ENCODE data around the gene SHROOM4.

The SHROOM4 gene

DNA sequence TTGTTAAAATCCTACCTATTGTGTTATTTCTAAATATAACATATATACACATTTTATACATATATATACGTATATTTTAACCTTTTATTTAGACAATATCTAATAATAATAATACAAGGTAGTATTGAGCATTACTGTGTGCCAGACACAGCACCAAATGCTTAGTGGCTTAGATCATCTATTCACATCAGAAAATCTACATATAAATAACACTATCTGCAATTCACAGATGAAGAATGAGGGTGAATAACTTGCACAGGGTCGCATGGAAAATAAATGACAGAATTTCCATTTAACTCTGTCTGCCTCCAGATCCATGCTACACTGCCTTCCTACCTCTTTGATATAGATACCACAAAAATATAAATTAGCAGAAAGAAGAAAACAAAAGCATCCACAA, 37.7 kb downstream of the SHROOM4 start:
- FAIRE-seq: no peak

DNA sequence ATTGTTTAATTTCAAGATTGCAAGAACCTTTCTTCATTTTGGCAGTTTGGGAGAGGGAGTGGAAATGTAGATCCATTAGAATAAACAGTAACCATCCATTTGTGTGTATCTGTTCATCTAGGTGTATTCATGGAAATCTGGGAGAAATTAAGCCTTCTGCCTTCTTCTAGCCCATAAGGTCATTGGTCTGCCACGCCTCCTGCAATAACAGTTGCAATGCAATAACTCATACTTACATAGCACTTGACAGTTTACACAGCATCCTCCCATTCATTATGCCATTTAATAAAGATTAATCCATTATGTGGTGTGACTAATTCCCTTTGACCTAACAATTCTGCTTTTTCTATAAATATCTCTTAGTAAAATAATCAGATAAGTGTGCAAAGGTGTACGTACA, 42.6 kb downstream of the SHROOM4 start:
- FAIRE-seq: no peak

DNA sequence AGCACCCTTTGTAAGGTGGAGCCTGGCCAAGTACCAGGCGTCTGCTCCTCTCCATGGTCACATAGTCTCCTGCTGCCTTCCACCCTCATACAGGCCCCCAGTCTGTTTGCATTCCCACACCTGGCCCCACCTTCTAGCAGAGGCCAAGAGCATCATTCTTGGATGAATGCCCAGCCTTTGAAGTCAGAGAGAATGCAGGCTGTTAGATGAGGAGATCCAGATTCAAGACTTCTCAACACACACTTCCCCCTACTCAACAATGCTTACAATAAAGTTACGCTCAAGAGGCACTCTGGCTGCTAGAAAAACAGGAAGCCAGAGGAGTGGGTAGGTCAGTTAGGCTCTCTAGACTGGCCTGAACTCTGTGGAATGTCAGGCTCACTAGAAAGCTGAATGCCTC, 43.3 kb downstream of the SHROOM4 start:
- no peak for FAIRE-seq

- no peak for FAIRE-seq
Observed at GRCh38 chrX:50769389-50770063, 44.5 kb downstream of the SHROOM4 start.

GRCh38 chrX:50768801-50769200, 45.2 kb downstream of the SHROOM4 start:
- no peak for FAIRE-seq

DNA sequence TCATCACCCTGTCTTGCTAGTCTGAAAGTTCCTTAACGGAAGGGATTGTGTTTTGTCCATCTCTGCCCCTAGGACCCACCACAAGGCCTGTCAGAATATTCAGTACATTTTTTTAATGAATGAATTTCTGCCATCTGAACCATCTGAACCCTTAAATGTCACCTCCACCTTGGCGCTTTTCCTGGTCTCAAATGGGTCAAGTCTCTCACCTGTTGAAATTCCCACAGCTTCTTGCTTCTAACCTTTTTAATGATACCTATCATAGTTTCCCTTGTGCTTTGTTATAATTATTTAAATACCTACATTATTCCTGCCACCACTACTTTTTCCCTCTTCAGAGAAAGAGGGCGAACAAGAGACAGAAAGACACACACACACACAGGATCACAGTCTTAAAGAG, 48.0 kb downstream of the SHROOM4 start:
- no peak for FAIRE-seq

GRCh38 chrX:50762578-50762977, 51.4 kb downstream of the SHROOM4 start:
- FAIRE-seq: no peak

DNA sequence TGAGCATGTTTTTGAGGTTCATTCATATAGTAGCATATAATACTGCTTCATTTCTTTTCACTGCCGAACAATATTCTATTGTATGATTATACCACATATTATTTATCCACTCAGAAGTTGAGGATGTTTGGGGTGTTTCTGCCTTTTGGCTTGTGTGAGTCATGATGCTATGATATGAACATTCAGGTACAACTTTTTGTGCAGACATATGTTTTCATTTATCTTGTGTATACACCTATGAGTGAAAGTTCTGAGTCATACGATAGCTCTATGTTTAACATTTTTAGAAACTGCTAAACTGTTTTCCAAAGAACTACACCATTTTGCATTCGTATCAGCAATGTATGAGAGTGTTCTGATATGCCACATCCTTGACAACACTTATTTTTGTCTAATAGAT, 57.7 kb downstream of the SHROOM4 start:
- FAIRE-seq: no peak

DNA sequence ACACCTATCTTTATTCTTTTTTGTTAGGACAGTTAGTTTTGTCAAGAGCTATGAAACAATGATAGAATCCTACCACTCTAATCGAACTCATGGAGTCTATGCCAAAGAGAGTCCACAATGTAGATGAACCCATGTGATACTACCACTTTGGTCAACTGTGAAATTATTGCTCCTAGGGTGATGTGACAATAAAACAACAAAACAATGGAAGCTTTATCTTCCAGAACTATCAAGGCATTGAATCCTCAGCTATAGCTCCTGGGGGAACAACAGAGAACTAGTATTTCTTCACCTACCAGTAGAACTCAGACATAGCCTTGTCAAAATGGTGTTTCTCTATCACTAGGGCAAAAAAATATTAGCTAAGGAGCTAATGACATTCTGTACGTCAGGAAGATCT, 62.9 kb downstream of the SHROOM4 start:
- no peak for FAIRE-seq

GRCh38 chrX:50747471-50747900, 66.5 kb downstream of the SHROOM4 start:
- no peak for FAIRE-seq

- no peak for FAIRE-seq
Observed at GRCh38 chrX:50736656-50737055, 77.3 kb downstream of the SHROOM4 start.

GRCh38 chrX:50726296-50726695, 87.7 kb downstream of the SHROOM4 start:
- no peak for FAIRE-seq

DNA sequence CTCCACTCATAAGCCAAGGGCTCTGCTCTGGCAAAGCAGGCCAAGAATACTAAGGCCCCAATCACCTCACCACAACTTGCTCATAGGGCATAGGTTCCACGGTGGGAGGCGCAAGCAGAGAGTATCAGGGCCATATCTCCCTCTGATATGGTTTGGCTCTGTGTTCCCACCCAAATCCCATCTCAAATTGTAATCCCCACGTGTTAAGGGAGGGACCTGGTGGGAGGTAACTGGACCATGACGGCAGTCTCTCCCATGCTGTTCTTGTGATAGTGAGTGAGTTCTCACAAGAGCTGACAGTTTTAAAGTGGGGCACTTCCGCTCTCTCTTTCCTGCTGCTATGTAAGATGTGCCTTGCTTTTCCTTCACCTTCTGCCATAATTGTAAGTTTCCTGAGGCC, 88.7 kb downstream of the SHROOM4 start:
- no peak for FAIRE-seq

DNA sequence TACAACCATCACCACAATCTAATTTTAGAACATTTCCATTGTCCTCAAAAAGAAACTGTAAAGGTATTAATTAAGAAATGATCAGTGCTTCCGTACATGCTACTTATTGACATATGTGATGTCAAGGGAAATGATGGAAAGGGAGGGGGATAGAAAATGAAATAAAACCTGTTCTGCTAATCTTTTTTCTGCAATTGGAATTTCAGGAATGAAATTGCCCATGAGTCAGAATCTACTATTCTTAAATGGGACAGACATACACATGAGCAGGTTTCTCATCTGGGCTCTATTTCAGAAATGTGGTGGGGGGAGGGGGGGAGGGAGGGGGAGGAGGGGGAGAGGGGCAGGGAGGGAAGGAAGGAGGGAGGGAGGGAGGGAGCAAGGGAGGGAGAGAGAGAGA, 91.0 kb downstream of the SHROOM4 start:
- FAIRE-seq: no peak

DNA sequence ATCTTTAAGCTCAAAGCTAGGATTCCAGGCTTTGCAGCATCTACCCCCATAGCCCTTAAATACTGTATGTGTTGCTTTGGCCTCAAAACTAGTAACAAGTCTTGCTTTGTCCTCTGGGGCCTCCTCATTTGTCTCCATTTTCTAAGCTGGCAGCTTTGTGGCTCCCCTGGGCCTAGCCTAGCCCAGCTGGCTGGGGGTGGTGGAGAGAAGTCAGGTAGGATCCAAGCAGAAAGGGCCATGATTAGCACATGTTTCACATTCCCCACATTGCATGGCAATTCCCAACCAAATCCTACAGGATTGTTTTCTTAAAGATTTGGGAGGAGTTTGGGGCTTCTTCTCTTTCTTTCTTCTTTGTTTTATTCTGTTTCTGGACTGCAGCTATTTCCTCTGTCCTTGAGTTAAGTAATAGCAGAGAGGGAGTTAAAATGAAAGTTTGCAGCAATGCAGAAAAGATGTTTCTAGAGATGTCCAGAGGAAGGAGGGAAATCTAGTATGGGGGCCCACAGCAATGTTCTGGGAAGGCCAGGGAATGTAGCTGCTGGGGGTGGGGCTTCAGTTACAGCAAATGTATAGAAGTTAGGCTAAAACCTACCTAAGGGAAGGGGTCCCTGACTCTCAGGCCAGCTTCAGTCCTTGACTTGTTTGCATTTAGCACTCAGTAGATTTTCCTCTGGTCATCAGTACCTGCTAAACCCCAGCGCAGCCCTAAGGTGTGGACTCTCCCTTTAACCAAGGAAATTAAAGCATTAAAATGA, 92.1 kb downstream of the SHROOM4 start:
- FAIRE-seq: no peak

DNA sequence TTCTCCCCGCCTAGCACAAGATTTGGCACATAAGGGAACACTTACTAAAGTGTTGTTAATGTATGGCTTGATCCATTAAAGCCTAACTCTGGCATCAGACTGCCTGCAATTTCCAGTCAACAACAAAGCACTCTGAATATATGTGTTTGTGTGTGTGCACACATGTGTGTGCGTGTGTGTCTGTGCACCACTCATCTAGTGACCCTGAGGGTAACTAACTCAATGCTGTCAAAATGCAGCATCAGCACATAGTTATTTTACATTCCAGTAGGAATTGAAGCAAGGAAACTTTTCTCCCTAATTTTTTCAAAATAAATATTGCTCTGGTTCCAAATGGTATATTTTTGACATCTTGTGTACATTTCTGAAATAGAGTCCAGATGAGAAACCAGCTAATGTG, 94.4 kb downstream of the SHROOM4 start:
- FAIRE-seq: no peak

DNA sequence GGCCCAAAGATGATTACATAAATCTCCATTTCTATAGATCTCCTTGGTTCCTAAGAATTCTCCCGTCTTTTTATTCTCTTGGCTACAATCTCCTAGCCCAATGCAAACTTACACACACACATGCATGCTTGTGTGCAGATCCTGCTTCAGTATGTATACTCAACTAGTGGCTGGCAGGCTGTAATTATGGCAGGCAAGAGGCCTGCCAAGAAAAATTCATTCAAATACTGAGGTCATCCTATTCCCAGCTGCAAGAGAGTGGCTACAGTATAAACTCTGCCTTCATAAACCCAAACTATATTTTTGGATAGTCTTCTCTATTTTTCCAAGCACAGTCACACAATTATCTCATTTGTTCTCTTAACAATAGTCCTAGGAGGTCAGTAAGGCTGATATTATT, 95.2 kb downstream of the SHROOM4 start:
- no peak for FAIRE-seq

GRCh38 chrX:50716706-50717105, 97.3 kb downstream of the SHROOM4 start:
- no peak for FAIRE-seq

DNA sequence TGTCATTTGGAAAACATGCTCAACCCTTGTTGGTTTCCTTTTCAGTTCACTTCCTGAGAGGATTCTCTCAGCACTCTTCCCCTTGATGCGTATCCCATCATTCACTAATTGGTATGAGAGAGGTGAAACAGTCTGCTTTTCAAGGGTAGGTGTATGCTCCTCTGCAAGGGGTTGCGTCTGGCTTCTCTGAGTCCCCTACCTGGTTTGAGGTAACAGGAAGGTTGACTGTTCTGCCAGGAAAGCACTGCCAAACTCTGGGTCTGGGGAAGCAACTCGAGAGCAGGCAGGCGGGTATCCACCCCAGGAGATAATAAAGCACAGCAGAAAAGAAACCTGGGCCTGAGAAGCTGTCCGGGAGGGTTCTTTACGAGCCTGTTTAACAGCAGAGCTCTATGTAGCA, 101.2 kb downstream of the SHROOM4 start:
- no peak for FAIRE-seq

- FAIRE-seq: no peak
Observed at GRCh38 chrX:50711907-50712306, 102.1 kb downstream of the SHROOM4 start.

DNA sequence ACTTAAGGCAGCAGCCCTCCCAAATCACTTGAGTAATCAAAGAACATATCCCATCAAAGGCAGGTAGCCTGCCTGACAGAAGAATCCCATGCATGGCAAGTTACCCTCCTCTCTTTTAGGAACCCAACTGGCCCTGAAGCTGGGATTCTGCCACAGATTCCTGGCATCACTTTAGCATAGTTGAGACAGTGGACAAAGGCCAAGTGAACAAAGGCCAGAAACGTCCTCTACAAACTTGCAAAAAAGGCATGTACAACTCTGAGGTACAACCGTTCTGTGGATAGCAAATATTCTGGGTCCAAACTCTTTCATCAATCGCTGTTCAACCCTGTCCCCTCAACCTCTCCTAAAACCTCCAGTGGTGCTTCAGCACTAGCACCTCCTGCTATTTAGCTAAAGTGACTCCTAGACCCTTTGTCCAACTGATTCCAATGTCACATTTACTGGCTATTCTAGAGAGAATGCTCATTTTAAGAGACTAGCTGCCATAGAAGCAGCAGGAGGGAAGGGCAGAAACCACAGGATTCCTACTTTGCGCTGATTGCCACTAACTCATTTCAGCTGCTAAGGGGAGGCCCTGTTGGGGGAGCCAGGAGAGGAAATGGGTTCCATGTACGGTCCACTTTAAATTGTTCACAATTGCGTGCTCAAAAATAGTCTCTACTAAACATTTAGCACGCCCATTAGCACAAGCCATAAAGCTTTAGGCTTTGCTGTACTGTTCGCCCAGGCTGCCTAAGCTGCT, 105.9 kb downstream of the SHROOM4 start:
- FAIRE-seq: no peak

DNA sequence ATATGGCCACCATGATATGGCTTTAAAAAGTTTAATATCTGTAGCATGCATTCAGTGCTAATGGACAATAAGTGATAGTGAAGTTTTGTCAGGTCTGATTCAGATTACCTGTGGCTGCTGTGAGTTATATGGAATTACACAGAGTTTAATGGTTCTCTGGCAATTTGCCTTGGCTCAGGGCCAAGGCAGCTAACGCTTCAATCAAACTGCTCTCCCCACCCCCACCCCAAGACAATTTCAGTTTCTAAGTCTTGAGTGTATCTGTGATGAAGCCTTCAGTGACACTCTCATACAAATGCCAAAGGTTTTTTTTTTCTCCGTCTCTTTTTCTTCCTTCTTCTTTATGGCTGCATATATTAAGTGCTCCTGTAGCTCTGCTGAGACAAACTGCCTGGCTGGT, 106.6 kb downstream of the SHROOM4 start:
- no peak for FAIRE-seq

- FAIRE-seq: no peak
Observed at GRCh38 chrX:50705042-50705441, 109.0 kb downstream of the SHROOM4 start.

DNA sequence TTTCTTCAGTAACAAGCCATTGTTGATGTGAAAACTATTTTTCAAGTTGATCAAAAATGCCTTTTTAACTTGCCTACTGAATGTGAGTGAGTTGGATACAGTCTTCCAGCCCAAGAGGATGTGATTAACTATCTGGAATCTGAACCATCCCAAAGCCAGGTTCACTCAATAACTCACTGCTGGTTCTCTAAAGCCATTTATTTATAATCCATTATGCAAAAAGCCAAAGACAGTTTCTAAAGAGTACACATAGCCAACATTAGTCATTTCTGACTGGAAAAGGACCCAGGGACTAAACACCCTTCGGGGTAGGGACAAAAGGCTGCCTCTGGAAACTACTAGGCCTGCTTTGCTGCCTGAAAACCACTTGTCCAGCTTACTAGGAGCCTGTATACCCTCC, 109.6 kb downstream of the SHROOM4 start:
- FAIRE-seq: no peak

Measured in TTC549 (cell line).